GM19035 (cell line): ENCODE results near the gene FOXP3.

Experiments
- ATAC-seq: cut with Tn5 transposase; IDR thresholded peaks from one replicate; pipeline ENCODE4 v1.9.1; 2021; ENCODE audit not compliant: unreplicated experiment

The FOXP3 gene

DNA sequence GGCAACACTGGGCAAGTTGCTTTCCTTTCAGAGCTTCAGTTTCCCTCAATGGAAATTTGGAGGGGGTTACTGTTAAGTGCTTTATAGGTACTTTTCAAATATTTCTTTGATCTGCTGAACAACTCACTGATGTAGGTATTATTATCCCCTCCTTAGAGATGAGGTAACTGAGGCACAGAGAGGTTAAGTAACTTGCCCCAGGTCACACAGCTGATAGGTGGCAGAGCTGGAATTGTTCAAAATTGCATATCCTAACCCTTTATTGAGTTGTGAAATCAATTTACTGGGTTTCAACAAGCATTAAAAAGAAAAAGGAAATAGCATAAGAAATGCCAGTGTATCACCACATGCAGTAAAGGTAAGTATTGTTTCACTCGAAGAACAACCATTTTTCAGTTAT lies 11.7 kb upstream of the FOXP3 start:
- ATAC-seq: no peak

DNA sequence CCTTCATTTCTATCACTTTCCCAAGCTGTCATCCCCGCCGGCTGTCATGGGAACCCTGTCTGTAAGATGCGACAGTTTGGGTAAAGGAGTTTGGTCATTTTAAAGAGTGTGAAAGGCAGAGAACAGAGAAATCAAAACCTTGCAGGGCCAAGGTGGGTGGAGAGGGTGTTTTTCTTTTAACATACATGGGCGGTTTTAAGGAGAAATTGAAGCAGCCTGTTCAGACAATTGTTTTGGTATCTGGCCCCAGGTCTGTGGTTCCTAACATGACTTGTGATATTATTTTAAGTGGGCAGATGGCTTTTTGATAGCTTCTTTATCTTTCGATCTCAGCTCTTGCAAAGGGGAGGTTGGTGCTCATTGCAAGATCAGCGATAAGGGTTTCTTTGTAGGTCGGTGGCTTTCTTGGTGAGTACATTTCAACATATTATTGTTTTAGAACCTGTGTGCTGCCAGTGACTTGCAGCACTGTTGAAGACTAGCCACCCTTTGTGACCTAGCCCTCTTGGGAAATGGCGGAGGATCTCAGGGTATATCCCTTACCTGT lies 8.7 kb upstream of the FOXP3 start:
- ATAC-seq: no peak

DNA sequence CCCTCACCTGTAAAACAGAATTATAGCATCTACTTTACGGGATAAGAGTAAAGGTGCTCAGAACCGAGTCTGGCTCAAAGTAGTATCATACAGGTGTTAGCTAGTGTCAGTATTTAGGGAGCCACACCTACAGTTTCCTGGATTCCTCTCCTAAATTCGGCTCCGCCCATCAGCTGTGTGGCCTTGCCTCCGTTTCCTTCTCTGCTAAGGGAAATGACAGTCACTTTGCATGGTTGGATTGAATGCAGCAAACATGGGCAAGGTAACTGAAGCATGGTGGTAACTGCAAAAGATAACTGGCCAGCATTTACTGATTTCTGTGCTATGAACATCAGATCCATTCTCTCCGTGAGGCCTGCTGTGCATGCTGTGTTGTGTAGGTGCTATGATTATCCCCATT lies 7.9 kb upstream of the FOXP3 start:
- ATAC-seq: no peak

DNA sequence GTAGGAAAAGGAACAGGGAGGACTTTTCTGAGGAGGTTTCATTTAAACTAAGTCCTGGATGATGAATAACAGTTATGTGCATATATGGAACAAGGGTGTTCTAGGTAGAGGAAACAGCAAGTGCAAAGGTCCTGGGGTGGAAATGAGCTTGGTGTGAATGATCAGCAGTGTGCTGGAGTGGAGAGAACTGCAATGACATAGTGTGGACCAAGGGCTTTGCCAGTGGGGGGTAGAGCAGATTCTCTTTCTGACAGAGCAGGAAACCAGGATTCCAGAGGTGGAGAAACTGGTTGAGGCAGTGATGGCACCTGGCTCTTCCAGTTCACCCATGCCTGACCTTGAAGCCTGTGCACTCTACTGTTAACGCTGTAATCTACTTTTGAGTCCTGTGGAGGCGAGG lies 6.8 kb upstream of the FOXP3 start:
- ATAC-seq: no peak

DNA sequence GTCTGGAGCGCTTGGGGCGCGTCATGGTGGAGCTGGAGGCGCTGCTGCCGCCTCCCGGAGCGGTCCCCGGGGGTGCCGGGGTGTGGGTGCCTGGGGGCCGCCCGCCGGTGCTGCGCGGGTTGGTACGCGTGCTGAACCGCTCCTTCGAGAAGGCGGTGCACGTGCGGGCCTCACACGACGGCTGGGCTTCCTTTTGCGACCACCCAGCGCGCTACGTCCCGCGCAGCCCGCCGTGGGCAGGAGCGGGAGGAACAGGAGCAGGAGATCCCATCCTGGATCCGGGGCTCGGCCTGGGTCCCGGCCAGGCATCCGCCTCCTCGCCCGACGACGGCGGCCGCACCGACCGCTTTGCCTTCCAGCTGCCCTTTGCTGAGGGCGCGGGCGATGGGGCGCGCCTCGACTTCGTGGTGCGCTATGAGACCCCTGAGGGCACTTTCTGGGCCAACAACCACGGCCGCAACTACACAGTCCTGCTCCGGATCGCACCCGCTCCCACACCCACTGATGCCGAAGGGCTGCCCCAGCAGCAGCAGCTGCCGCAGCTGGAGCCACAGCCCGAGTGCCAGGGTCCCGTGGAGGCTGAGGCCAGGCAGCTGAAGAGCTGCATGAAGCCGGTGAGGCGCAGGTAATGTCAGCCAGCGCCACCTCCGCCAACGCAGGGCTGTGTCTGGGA lies 5.9 kb upstream of the FOXP3 start:
- ATAC-seq: no peak

DNA sequence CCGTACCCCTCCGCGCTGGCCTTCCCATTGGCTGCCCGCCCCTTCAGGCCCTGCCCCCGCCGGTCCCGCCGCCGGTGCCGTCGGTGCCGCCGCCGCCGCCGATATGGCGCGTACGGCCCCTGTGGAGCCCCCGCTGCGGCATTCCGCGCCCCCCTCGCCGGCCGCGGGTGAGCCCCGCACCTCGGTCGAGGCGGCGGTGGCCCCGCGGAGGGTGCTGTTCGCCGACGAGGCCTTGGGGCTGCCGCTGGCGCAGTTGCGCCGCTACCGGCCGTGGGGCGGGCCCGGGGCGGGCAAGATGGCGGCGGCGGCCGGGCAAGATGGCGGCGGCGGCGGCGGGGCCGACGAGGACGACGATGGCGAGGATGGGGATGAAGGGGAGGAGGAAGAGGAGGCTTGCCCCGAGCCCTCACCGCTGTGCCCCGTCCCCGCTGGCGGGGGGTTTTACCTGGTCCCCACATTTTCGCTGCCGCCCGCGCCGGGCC lies 5.3 kb upstream of the FOXP3 start, which contains the start of gene PPP1R3F:
TSS of gene PPP1R3F (plus strand) at position 27 of the 482 bp plus-strand sequence. CDS start at position 104, 77 bp downstream.
- peak; percentile 33 for ATAC-seq

DNA sequence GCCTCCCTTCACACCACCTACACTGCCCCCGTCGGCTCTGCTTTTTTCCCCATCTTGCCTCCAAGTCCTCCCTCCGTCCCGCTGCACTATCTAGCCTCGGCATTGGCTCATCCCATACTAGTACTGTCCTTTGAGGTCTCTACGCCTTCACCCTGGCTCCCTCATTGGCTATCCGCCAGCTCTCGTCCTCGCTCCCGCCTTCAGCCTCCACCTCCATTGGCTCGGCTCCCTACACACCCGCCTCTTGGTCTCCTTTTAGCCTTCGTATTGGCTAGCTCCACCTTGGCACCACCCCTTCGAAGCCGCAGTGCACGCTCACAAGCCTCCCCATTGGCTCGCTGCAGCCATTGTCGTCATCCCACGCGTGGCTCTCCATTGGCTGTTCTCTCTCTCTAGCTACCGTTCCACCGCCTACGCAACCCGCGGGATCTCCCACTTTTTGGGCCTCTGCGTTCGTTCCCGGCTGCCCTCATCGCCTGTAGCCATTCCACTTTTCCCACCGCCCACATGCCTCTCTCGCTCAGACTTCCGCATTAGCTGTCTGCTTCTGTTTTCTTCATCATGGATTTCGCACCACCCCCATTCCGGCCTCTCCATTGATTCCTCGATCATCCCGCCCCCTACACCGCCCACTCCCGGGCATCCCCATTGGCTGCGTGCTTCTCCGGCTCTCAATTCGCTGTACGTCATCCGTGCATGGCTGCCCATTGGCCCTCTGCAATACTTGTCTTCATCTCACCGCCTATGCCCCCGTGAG lies 4.7 kb upstream of the FOXP3 start:
- peak; percentile 87 for ATAC-seq

DNA sequence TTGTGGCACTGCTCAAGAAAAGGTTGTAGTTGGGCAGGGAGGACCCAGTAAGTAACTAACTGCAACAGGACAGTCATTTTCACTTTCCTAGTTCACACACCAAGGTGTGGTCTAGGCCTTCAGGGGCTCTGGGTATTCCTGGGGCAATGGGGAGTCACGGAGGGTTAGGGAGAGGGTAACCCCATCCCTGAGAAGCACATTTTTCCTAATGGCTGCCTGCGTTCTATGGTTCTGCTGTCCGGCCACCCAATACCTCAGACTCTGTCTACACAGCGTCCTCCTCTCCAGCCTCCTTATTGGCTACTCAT lies 4.1 kb upstream of the FOXP3 start:
- no peak for ATAC-seq

DNA sequence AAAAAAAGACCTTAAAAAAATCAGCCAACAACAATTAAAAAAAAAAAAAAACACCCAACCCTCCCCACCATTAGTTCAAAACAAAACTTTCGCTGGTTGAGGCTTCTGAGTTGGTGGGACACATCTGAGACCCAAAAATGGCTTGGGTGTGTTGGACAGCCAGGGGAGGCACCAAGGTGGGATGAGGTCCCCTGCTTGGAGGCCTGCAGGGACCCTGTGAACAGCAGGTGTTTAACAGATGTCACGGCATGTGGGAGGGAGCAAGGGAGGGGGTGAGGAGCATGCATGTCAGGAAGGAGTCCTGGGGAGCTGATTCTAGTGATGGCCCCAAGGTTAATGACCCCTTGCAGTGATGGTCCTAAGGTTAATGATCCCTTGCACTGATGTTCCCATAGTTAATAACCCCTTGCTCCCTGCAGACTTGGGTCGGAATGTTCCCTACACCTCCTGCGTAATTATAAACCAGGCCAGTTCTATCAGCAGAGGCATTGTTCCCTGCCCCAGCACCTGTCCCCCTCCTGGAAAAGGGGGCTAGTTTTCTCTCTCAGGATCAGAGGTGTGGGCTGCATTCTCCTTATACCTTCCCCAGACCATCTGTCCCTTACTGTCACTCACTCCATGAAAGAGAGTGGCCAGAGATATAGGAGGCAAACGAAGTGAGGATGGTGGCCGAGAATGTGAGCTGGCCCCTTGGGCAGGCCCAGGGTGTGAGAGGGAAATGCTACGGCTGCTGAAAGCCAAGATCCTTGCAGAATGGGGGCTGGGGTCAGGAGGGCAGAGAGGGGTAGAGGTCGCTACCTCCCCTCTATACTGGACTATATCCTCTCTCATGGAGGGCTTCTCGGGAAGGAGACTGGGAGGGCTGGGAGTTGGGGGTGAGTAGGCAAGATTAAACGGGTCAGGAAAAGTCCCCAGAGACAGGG lies 2.3 kb upstream of the FOXP3 start:
- no peak for ATAC-seq

DNA sequence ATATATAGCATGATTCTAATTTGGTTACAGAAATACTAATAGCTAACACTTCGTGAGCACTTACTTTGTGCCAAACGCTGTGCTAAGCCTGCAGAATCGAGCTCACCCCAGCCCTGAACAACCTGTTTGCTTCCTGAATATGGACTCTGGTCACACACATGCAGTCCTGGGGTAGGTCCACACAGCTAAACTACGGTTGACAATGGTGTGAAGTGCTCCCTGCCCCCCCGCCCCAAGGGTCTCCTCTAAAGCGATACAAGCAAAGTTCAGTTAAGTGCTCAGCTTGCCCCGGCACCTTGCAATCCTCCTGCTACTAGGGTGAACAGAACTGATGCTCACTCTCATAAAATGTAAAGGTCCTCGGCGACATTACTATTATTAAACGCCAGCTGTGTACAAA lies 879 bp downstream of the FOXP3 start:
- ATAC-seq: no peak

DNA sequence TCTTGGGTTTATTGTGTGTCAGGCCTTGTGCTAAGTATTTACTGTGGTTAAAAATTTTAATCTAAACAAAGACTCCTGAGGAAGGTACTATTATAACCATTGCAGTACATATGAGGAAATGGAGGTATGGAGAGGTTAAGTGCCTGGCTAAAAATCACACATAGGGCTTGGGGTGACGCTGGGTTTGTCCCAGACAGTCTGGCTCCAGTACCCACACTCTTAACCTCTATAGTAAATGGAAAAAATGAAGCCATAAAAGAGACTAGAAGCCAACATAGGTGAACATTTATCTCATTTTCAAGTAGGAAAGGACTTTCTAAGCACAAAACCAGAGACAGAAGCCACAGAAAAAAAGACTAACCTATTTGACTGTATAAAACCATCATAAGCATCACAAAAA lies 1.9 kb downstream of the FOXP3 start:
- ATAC-seq: no peak

DNA sequence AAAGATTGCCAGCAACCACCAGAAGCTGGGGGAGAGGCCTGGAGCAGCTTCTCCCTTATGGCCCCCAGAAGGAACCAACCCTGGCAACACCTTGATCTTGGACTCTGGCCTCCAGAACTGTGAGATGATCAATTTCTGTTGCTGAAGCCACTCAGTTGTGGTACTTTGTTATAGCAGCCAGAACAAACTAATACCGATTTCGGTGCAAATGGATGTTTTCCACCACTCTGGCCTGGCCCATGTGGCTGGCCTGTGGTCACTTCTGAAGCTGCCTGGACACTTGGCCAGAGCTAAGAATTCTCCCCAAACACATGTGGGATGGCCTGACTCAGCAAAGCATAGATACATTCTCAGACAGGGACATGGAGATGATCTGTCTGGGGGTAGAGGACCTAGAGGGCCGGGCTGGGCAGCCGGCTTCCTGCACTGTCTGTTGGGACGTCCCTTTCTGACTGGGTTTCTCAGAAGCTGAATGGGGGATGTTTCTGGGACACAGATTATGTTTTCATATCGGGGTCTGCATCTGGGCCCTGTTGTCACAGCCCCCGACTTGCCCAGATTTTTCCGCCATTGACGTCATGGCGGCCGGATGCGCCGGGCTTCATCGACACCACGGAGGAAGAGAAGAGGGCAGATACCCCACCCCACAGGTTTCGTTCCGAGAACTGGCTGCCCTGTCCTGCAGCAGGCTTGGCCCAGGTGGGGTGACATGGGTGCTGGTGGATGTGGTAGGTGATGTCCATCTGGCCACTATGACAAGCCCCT lies 4.1 kb downstream of the FOXP3 start:
- no peak for ATAC-seq

DNA sequence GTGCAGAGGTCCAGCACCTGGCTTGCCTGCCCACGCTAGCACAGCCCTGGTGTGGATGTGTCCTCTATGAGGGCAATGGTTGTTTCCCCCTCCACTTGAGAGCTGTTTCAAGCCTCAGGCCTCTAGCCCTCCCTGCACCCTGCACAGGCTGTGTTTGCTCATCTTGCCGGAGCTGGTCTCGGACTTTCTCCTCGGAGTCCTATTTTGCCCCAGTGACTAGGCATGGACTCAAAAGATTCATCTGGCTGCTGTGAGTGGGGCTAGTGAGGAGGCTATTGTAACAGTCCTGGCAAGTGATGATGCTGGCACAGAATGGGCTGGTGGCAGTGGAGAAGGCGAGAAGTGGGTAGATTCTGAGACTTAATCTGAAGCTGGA lies 5.8 kb downstream of the FOXP3 start:
- no peak for ATAC-seq

DNA sequence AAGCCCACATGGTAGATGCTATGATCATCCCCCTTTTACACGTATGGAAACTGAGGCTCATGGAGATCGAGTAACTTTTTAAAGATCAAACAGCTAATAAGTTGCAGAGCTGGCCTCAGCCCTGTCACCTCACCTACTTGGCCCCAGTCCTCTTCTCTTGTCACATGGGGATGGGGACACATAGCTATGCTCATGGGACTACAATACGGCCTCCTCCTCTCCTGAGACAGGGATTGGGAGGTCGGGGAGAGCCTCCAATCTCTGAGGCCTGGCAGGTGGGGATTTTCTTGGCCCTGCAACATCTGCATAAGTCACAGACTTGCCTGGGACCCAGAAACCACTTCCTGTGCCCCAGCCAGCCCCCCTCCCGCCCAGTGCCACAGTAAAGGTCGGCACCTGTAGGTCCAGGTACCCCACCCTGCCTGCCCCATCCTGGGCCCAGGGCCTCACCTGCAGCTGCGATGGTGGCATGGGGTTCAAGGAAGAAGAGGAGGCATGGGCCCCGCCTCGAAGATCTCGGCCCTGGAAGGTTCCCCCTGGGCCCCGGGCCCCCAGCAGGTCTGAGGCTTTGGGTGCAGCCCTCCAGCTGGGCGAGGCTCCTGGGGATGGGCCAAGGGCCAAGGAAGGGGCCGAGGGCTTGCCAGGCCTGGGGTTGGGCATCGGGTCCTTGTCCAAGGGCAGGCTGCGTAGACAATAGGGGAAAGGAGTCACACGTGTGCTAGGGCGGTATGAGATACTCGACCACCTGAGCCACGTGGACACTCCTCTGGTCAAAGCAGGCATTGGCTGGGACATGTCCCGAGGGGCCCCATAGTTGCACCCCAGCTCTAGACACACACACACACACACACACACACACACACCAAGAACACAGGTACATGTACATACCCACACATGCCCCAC lies 6.4 kb downstream of the FOXP3 start:
- no peak for ATAC-seq

DNA sequence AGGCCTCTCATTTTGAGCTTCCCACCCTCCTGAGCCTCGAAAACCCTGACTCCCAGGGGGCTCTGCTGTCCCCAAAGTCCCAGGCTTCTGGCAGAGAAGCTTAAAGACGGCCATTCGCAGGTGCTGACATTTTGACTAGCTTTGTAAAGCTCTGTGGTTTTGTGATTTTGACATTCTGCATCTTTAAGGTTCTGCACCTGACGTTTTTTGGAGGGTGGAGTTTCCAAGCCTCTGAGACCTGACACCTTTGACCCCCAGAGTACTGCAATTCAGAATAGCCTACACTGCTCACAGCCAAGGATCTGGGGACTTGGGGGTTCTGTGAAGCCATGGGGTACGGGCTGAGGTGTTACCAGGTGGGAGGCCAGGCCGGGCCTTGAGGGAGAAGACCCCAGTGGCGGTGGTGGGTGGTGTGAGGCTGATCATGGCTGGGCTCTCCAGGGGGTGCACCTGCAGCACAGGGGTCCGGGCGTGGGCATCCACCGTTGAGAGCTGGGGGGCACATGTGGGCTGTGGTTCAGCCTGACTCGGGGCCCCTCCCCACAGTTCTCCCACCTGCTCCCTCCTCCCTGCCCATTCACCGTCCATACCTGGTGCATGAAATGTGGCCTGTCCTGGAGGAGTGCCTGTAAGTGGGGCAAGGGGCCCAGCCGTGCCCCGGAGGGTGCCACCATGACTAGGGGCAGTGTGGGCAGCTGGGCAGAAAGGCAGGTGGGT lies 7.3 kb downstream of the FOXP3 start:
- no peak for ATAC-seq

DNA sequence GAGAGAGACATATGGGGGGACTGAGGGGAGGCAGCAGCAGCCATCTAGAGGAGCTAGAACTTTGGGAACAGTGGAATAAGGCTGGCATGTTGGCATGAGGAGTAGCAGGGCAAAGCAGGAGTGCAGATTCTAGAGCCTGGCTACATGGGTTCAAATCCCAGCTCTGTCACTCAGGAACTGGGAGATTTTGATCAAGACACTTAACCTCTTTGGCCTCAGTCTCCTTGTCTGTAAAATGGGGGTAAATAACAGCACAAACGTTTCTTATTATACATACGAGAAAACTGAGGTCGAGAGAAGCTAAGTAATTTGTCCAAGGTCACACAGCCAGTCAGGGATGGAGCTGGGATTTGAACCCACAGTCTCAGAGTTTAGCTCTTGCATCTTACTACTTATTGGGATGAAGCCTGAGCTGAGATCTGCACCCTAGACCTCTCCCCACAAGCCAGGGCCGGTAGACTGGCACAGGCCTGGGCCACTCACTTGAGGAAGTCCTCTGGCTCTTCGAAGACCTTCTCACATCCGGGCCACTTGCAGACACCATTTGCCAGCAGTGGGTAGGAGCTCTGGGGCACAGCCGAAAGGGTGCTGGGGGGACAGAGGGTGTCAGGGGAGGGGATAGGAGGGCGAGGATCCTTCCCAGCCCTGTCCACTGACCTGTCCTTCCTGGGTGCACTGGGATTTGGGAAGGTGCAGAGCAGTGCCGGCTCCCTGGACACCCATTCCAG lies 8.1 kb downstream of the FOXP3 start:
- no peak for ATAC-seq

DNA sequence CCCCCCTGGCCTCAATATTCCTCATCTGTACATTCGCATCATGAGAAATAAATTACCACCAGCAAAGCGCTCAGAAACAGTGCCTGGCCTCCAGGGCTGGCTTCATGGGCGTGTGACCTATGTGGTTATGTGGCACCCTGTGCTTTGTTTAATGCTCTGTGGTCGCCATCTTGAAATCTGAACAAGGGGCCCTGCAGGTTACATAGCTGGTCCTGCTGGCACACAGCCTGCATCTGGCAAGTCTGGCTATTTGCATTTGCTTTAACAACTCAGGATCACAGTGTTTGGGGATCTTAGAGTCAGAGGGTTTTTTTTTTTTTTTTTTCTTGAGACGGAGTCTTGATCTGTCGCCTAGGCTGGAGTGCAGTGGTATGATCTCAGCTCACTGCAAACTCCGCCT lies 9.9 kb downstream of the FOXP3 start:
- no peak for ATAC-seq

DNA sequence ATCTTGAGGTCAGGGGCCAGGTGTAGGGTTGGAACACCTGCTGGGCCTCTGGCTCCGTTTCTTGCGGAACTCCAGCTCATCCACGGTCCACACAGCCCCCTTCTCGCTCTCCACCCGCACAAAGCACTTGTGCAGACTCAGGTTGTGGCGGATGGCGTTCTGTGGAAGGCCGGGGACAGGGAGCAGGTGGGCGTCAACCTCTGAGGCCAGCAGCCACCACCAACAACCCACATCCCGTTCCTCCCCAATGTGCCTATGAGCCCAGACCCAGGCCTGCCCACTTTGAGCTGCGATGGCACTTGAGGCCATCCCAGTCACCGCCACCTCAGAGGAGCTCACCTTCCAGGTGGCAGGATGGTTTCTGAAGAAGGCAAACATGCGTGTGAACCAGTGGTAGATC lies 13.2 kb downstream of the FOXP3 start:
- ATAC-seq: no peak
